ENCODE measurements around the gene PDE2A. TPM values are rescaled to one million over a fixed set of nuclear protein-coding genes. Genes with fewer than 3 reads are reported as not detected.

The PDE2A gene
- total RNA-seq, 1 donor from 2014 or later, result 3.0 TPM

GRCh38 chr11:72678524-72678923 lies 4.3 kb upstream of the PDE2A start:
- no peak for TF ChIP-seq CTCF (conservative IDR thresholded peaks at IDR 0.05)
- peaks cover 28% of the 10 kb centered on the region for H3K4me1 Mint-ChIP-seq

GRCh38 chr11:72676861-72677341 lies 2.7 kb upstream of the PDE2A start:
- DNase-seq (ENCODE audit: low read depth, low spot score), result peak; percentile 84
- TF ChIP-seq CTCF (conservative IDR thresholded peaks at IDR 0.05), result no peak
- Mint-ChIP-seq H3K4me1 (peaks cover 38% of the 10 kb centered on the region), H3K36me3 (ENCODE audit: low read depth) (no peaks in the 10 kb centered on the region), H3K27ac (ENCODE audit: unreplicated experiment) (no peak overlapping the region), H3K4me3 (peak overlapping the region; percentile 67), H3K9me3 (no peaks in the 10 kb centered on the region), H3K27me3 (ENCODE audit: low read depth) (peaks cover 87% of the 10 kb centered on the region)

More at GRCh38 chr11:72678524-72678923, 4.3 kb upstream of the PDE2A start:
- Mint-ChIP-seq H3K27me3 (ENCODE audit: low read depth) (peaks cover 74% of the 10 kb centered on the region), H3K4me3 (peak overlapping the region; percentile 67), H3K9me3 (no peaks in the 10 kb centered on the region), H3K36me3 (ENCODE audit: low read depth) (no peaks in the 10 kb centered on the region), H3K27ac (ENCODE audit: unreplicated experiment) (no peak overlapping the region)
- DNase-seq (ENCODE audit: low read depth, low spot score), result no peak

GRCh38 chr11:72675221-72675620 lies 999 bp upstream of the PDE2A start:
- no peaks in the 10 kb centered on the region for H3K9me3 Mint-ChIP-seq
- H3K27ac Mint-ChIP-seq (ENCODE audit: unreplicated experiment), result no peak overlapping the region
- H3K36me3 Mint-ChIP-seq (ENCODE audit: low read depth), result no peaks in the 10 kb centered on the region
- H3K4me1 Mint-ChIP-seq, result peaks cover 30% of the 10 kb centered on the region
- TF ChIP-seq CTCF (conservative IDR thresholded peaks at IDR 0.05), result no peak
- peaks cover 94% of the 10 kb centered on the region for H3K27me3 Mint-ChIP-seq (ENCODE audit: low read depth)
- DNase-seq (ENCODE audit: low read depth, low spot score), result no peak
- H3K4me3 Mint-ChIP-seq, result no peak overlapping the region

- DNase-seq (ENCODE audit: low read depth, low spot score), result no peak
- H3K9me3 Mint-ChIP-seq, result no peaks in the 10 kb centered on the region
- H3K4me1 Mint-ChIP-seq, result peaks cover 29% of the 10 kb centered on the region
- peak overlapping the region; percentile 31 for H3K4me3 Mint-ChIP-seq
- TF ChIP-seq CTCF (conservative IDR thresholded peaks at IDR 0.05), result no peak
- no peak overlapping the region for H3K27ac Mint-ChIP-seq (ENCODE audit: unreplicated experiment)
- H3K36me3 Mint-ChIP-seq (ENCODE audit: low read depth), result no peaks in the 10 kb centered on the region
- H3K27me3 Mint-ChIP-seq (ENCODE audit: low read depth), result peaks cover 76% of the 10 kb centered on the region
Observed at GRCh38 chr11:72673284-72673942, 809 bp downstream of the PDE2A start.

GRCh38 chr11:72672597-72673238 lies 1.5 kb downstream of the PDE2A start:
- H3K27ac Mint-ChIP-seq (ENCODE audit: unreplicated experiment), result no peak overlapping the region
- no peaks in the 10 kb centered on the region for H3K9me3 Mint-ChIP-seq
- H3K27me3 Mint-ChIP-seq (ENCODE audit: low read depth), result peaks cover 69% of the 10 kb centered on the region
- peaks cover 29% of the 10 kb centered on the region for H3K4me1 Mint-ChIP-seq
- no peak for DNase-seq (ENCODE audit: low read depth, low spot score)
- H3K36me3 Mint-ChIP-seq (ENCODE audit: low read depth), result no peaks in the 10 kb centered on the region
- TF ChIP-seq CTCF (conservative IDR thresholded peaks at IDR 0.05), result no peak
- H3K4me3 Mint-ChIP-seq, result no peak overlapping the region
